Natural killer cell treated with Interleukin-12 subunit alpha and Interleukin-12 subunit beta and Interleukin-15 and Interleukin-18, amount 100 ng/mL, for 72 hours (primary cell): ENCODE data around the gene WDFY1. TPM values are rescaled to one million over a fixed set of nuclear protein-coding genes. Genes with fewer than 3 reads are reported as not detected.

Experiments used
- ATAC-seq, 2 donors: fragments of 150-1000 bp; cut with Tn5 transposase in 1 of 2; sonication (Bioruptor Pico), chemical (Tn5 transposase) in 1 of 2; 2 replicates each; pipeline ENCODE4 v1.10.0; 2021
- DNase-seq: peaks from one replicate; pipeline ENCODE4 v3.0.0; 2022; ENCODE audit warnings: low spot score
- H3K27ac Mint-ChIP-seq, 2 donors: 1 replicate in 1 of 2; 2 replicates in 1 of 2; pipeline ENCODE4 v1.8.0; 2022; ENCODE audit warnings: mixed read lengths in 2 of 2, mild to moderate bottlenecking in 1 of 2, moderate library complexity in 1 of 2
- H3K27me3 Mint-ChIP-seq, 2 donors: 1 replicate in 1 of 2; 2 replicates in 1 of 2; pipeline ENCODE4 v1.8.0; 2022; ENCODE audit warnings: mixed read lengths in 2 of 2
- H3K36me3 Mint-ChIP-seq: one replicate; pipeline ENCODE4 v1.8.0; 2022; ENCODE audit warnings: mixed read lengths
- H3K4me1 Mint-ChIP-seq, 2 donors: 1 replicate in 1 of 2; 2 replicates in 1 of 2; pipeline ENCODE4 v1.8.0; 2022; ENCODE audit warnings: low read depth in 2 of 2, mixed read lengths in 2 of 2, mild to moderate bottlenecking in 1 of 2
- H3K4me3 Mint-ChIP-seq: one replicate; pipeline ENCODE4 v1.8.0; 2022; ENCODE audit warnings: mixed read lengths
- H3K9me3 Mint-ChIP-seq: 2 replicates; pipeline ENCODE4 v1.8.0; 2022; ENCODE audit warnings: mixed read lengths
- total RNA-seq, 2 donors: library from RNA; stranded (reverse); gene quantifications; one replicate each; pipeline ENCODE4 v1.2.3, GENCODE V29; 2022

Gene WDFY1
- total RNA-seq, 2 donors from 2014 or later, result 12.0 to 20.3 TPM

GRCh38 chr2:223863491-223863890, 81.6 kb downstream of the WDFY1 start:
- no peak overlapping the region for H3K4me3 Mint-ChIP-seq
- H3K4me1 Mint-ChIP-seq, result peaks cover 28 to 37% of the 10 kb centered on the region in 2 donors
- no peaks in the 10 kb centered on the region for H3K27me3 Mint-ChIP-seq
- no peaks in the 10 kb centered on the region for H3K9me3 Mint-ChIP-seq
- no peaks in the 10 kb centered on the region for H3K36me3 Mint-ChIP-seq
- peak overlapping the region in 1 of 2 donors; percentile 54 for H3K27ac Mint-ChIP-seq
- no peak for DNase-seq
- ATAC-seq, result no peak

GRCh38 chr2:223860809-223861738, 84.1 kb downstream of the WDFY1 start:
- Mint-ChIP-seq H3K4me3 (no peak overlapping the region), H3K9me3 (no peaks in the 10 kb centered on the region), H3K36me3 (no peaks in the 10 kb centered on the region), H3K27ac (peak overlapping the region in 1 of 2 donors; percentile 43), H3K4me1 (peaks cover 14 to 30% of the 10 kb centered on the region in 2 donors), H3K27me3 (no peaks in the 10 kb centered on the region)
- ATAC-seq, result no peak
- DNase-seq, result no peak

GRCh38 chr2:223859070-223859469, 86.1 kb downstream of the WDFY1 start:
- Mint-ChIP-seq H3K27ac (peak overlapping the region in 1 of 2 donors; percentile 66), H3K9me3 (no peaks in the 10 kb centered on the region), H3K4me1 (peaks cover 0 to 17% of the 10 kb centered on the region in 2 donors), H3K27me3 (no peaks in the 10 kb centered on the region), H3K4me3 (no peak overlapping the region), H3K36me3 (no peaks in the 10 kb centered on the region)
- DNase-seq, result no peak
- ATAC-seq, result no peak

GRCh38 chr2:223856584-223856983, 88.6 kb downstream of the WDFY1 start:
- Mint-ChIP-seq H3K4me3 (no peak overlapping the region), H3K36me3 (no peaks in the 10 kb centered on the region), H3K4me1 (peaks cover under 1 to 17% of the 10 kb centered on the region in 2 donors), H3K27me3 (no peaks in the 10 kb centered on the region), H3K9me3 (no peaks in the 10 kb centered on the region), H3K27ac (no peak overlapping the region)
- no peak for ATAC-seq
- no peak for DNase-seq

GRCh38 chr2:223856021-223856420, 89.1 kb downstream of the WDFY1 start:
- Mint-ChIP-seq H3K27me3 (no peaks in the 10 kb centered on the region), H3K4me1 (peaks cover 6 to 18% of the 10 kb centered on the region in 2 donors), H3K27ac (no peak overlapping the region), H3K4me3 (no peak overlapping the region), H3K9me3 (no peaks in the 10 kb centered on the region), H3K36me3 (peaks cover 4% of the 10 kb centered on the region)
- no peak for DNase-seq
- no peak for ATAC-seq

- H3K9me3 Mint-ChIP-seq, result no peaks in the 10 kb centered on the region
- ATAC-seq, result no peak
- no peaks in the 10 kb centered on the region for H3K27me3 Mint-ChIP-seq
- H3K4me1 Mint-ChIP-seq, result peaks cover 9 to 20% of the 10 kb centered on the region in 2 donors
- H3K36me3 Mint-ChIP-seq, result peaks cover 6% of the 10 kb centered on the region
- no peak for DNase-seq
- H3K27ac Mint-ChIP-seq, result no peak overlapping the region
- no peak overlapping the region for H3K4me3 Mint-ChIP-seq
Measured at GRCh38 chr2:223855426-223855825, 89.7 kb downstream of the WDFY1 start.

GRCh38 chr2:223854741-223855140, 90.4 kb downstream of the WDFY1 start:
- no peak for DNase-seq
- H3K9me3 Mint-ChIP-seq, result no peaks in the 10 kb centered on the region
- H3K27ac Mint-ChIP-seq, result no peak overlapping the region
- peaks cover 9 to 23% of the 10 kb centered on the region in 2 donors for H3K4me1 Mint-ChIP-seq
- H3K27me3 Mint-ChIP-seq, result no peaks in the 10 kb centered on the region
- ATAC-seq, result peak in 1 of 2 donors; percentile 24
- H3K36me3 Mint-ChIP-seq, result peaks cover 6% of the 10 kb centered on the region
- H3K4me3 Mint-ChIP-seq, result no peak overlapping the region

- H3K9me3 Mint-ChIP-seq, result no peaks in the 10 kb centered on the region
- DNase-seq (no peak), ATAC-seq (no peak)
- H3K36me3 Mint-ChIP-seq, result peaks cover 6% of the 10 kb centered on the region
- H3K4me3 Mint-ChIP-seq, result no peak overlapping the region
- peaks cover 9 to 16% of the 10 kb centered on the region in 2 donors for H3K4me1 Mint-ChIP-seq
- no peak overlapping the region for H3K27ac Mint-ChIP-seq
- H3K27me3 Mint-ChIP-seq, result no peaks in the 10 kb centered on the region
Measured at GRCh38 chr2:223853425-223853837, 91.7 kb downstream of the WDFY1 start.

- ATAC-seq (no peak), DNase-seq (no peak)
- H3K27me3 Mint-ChIP-seq, result no peaks in the 10 kb centered on the region
- H3K36me3 Mint-ChIP-seq, result peaks cover 6% of the 10 kb centered on the region
- H3K27ac Mint-ChIP-seq, result no peak overlapping the region
- peaks cover 9 to 16% of the 10 kb centered on the region in 2 donors for H3K4me1 Mint-ChIP-seq
- no peaks in the 10 kb centered on the region for H3K9me3 Mint-ChIP-seq
- H3K4me3 Mint-ChIP-seq, result no peak overlapping the region
Measured at GRCh38 chr2:223852281-223852795, 92.8 kb downstream of the WDFY1 start.

- ATAC-seq, result no peak
Measured at GRCh38 chr2:223847410-223847809, 97.7 kb downstream of the WDFY1 start.

GRCh38 chr2:223846515-223846914, 98.6 kb downstream of the WDFY1 start:
- Mint-ChIP-seq H3K27ac (no peak overlapping the region), H3K4me3 (no peak overlapping the region), H3K36me3 (peaks cover 6% of the 10 kb centered on the region), H3K27me3 (no peaks in the 10 kb centered on the region), H3K4me1 (peaks cover 8 to 12% of the 10 kb centered on the region in 2 donors), H3K9me3 (no peaks in the 10 kb centered on the region)
- ATAC-seq (no peak), DNase-seq (no peak)

More at GRCh38 chr2:223847410-223847809, 97.7 kb downstream of the WDFY1 start:
- Mint-ChIP-seq H3K4me1 (peaks cover 9 to 12% of the 10 kb centered on the region in 2 donors), H3K36me3 (peaks cover 6% of the 10 kb centered on the region), H3K27ac (peak overlapping the region in 1 of 2 donors; percentile 11), H3K27me3 (no peaks in the 10 kb centered on the region), H3K9me3 (no peaks in the 10 kb centered on the region), H3K4me3 (no peak overlapping the region)
- no peak for DNase-seq

- peak overlapping the region in 1 of 2 donors; percentile 55 for H3K27ac Mint-ChIP-seq
- no peak for ATAC-seq
- no peak overlapping the region for H3K4me3 Mint-ChIP-seq
Measured at GRCh38 chr2:223841436-223842190, 103.5 kb downstream of the WDFY1 start.

GRCh38 chr2:223837287-223838061, 107.7 kb downstream of the WDFY1 start, which contains the start of gene AP1S3:
Gene AP1S3, minus strand, starts transcription at chr2:223837582. Its CDS starts 132 bp downstream, at chr2:223837450.
- no peaks in the 10 kb centered on the region for H3K9me3 Mint-ChIP-seq
- ATAC-seq, result peak; percentile 88 to 92
- H3K4me3 Mint-ChIP-seq, result peak within 1 kb of the TSS; percentile 89

More at GRCh38 chr2:223841436-223842190, 103.5 kb downstream of the WDFY1 start:
- no peak for DNase-seq
- peaks cover 4% of the 10 kb centered on the region in 2 donors for H3K4me1 Mint-ChIP-seq
- H3K36me3 Mint-ChIP-seq, result no peaks in the 10 kb centered on the region
- no peaks in the 10 kb centered on the region for H3K9me3 Mint-ChIP-seq
- H3K27me3 Mint-ChIP-seq, result no peaks in the 10 kb centered on the region

More at GRCh38 chr2:223837287-223838061, 107.7 kb downstream of the WDFY1 start, which contains the start of gene AP1S3:
- peak within 1 kb of the TSS in 1 of 2 donors; percentile 61 for H3K27ac Mint-ChIP-seq
- H3K36me3 Mint-ChIP-seq, result no peaks in the 10 kb centered on the region
- H3K4me1 Mint-ChIP-seq, result peaks cover 9 to 12% of the 10 kb centered on the region in 2 donors
- H3K27me3 Mint-ChIP-seq, result no peaks in the 10 kb centered on the region
- peak; percentile 79 for DNase-seq
